Immature natural killer cell (primary cell): ENCODE measurements around the gene ARL6IP1. TPM values are rescaled to one million over a fixed set of nuclear protein-coding genes. Genes with fewer than 3 reads are reported as not detected.
A peak's percentile ranks its signal among the peaks of the same experiment; 100 is the strongest.
"Not testable (repeated sequence)": the region's sequence is repeated elsewhere in the genome, so short reads cannot be mapped to it uniquely, and the experiment has no call there.

Source experiments
- DNase-seq, 3 donors: peaks; one replicate each; pipeline ENCODE4 v3.0.0; 2022; ENCODE audit warnings: mixed read lengths in 1 of 3
- H3K27ac Mint-ChIP-seq, 6 donors: one replicate each; pipeline ENCODE4 v1.8.0; 2020; ENCODE audit warnings: mixed read lengths in 6 of 6, mild to moderate bottlenecking in 5 of 6, inconsistent platforms in 4 of 6, moderate library complexity in 3 of 6
- H3K27me3 Mint-ChIP-seq, 3 donors: one replicate each; pipeline ENCODE4 v1.8.0; 2020 to 2021; ENCODE audit warnings: low read depth in 3 of 3, mild to moderate bottlenecking in 3 of 3, mixed read lengths in 3 of 3, moderate library complexity in 3 of 3, inconsistent platforms in 1 of 3
- H3K36me3 Mint-ChIP-seq, 3 donors: one replicate each; pipeline ENCODE4 v1.8.0; 2020; ENCODE audit warnings: mixed read lengths in 3 of 3, inconsistent platforms in 2 of 3, mild to moderate bottlenecking in 2 of 3
- H3K4me1 Mint-ChIP-seq, 2 donors: one replicate each; pipeline ENCODE4 v1.8.0; 2020; ENCODE audit warnings: inconsistent platforms in 2 of 2, mild to moderate bottlenecking in 2 of 2, mixed read lengths in 2 of 2, moderate library complexity in 1 of 2
- H3K4me3 Mint-ChIP-seq, 5 donors: one replicate each; pipeline ENCODE4 v1.8.0; 2020; ENCODE audit warnings: mild to moderate bottlenecking in 5 of 5, mixed read lengths in 5 of 5, inconsistent platforms in 3 of 5, moderate library complexity in 3 of 5
- H3K9me3 Mint-ChIP-seq, 6 donors: one replicate each; pipeline ENCODE4 v1.8.0; 2020; ENCODE audit warnings: mild to moderate bottlenecking in 6 of 6, mixed read lengths in 6 of 6, inconsistent platforms in 4 of 6, moderate library complexity in 3 of 6
- polyA plus RNA-seq, 3 donors: library from polyadenylated mRNA; unstranded; fragments of 300-500 nt; fragmentation: Illumina TruSeq; gene quantifications; one replicate each; pipeline ENCODE4 v1.2.3, GENCODE V29; 2021

The ARL6IP1 gene
- polyA plus RNA-seq, 3 donors from 2014 or later = 267 to 497 (median 308) TPM

- Mint-ChIP-seq H3K4me1 (peaks cover 53 to 58% of the 10 kb centered on the region in 2 donors), H3K27ac (peak within 1 kb of the TSS; percentile 88 to 97 (median 90)), H3K9me3 (no peaks in the 10 kb centered on the region), H3K4me3 (peak within 1 kb of the TSS; percentile 93 to 99 (median 97)), H3K27me3 (peaks cover 4 to 21% (median 20%) of the 10 kb centered on the region in 3 donors), H3K36me3 (peaks cover 23 to 51% (median 50%) of the 10 kb centered on the region in 3 donors)
- peak; percentile 90 to 93 (median 92) for DNase-seq
Observed at GRCh38 chr16:18789850-18790706, 11.3 kb downstream of the ARL6IP1 start, which contains the start of gene RPS15A. Gene RPS15A (minus strand): TSS chr16:18790334. CDS start chr16:18789113, 1,221 bp downstream.

- DNase-seq = no peak
- H3K4me1 Mint-ChIP-seq = peaks cover 58 to 64% of the 10 kb centered on the region in 2 donors
- H3K4me3 Mint-ChIP-seq = peak overlapping the region; percentile 93 to 99 (median 97)
- peaks cover 27 to 56% (median 56%) of the 10 kb centered on the region in 3 donors for H3K36me3 Mint-ChIP-seq
- H3K27me3 Mint-ChIP-seq = peaks cover 4 to 20% (median 20%) of the 10 kb centered on the region in 3 donors
- no peaks in the 10 kb centered on the region for H3K9me3 Mint-ChIP-seq
- H3K27ac Mint-ChIP-seq = peak overlapping the region; percentile 88 to 97 (median 90)
Observed at GRCh38 chr16:18789515-18789849, 11.9 kb downstream of the ARL6IP1 start.

- Mint-ChIP-seq H3K9me3 (no peaks in the 10 kb centered on the region), H3K4me3 (peak overlapping the region; percentile 93 to 99 (median 97)), H3K27me3 (peaks cover 4 to 20% (median 20%) of the 10 kb centered on the region in 3 donors), H3K36me3 (peaks cover 27 to 54% (median 53%) of the 10 kb centered on the region in 3 donors), H3K27ac (peak overlapping the region; percentile 88 to 97 (median 90)), H3K4me1 (peaks cover 61 to 68% of the 10 kb centered on the region in 2 donors)
- no peak for DNase-seq
Observed at GRCh38 chr16:18788828-18789514, 12.4 kb downstream of the ARL6IP1 start.

GRCh38 chr16:18784917-18785623 is 16.3 kb downstream of the ARL6IP1 start:
- H3K4me3 Mint-ChIP-seq = peak overlapping the region; percentile 12 to 52 (median 24)
- peaks cover 63 to 69% of the 10 kb centered on the region in 2 donors for H3K4me1 Mint-ChIP-seq

GRCh38 chr16:18783430-18784341 is 17.7 kb downstream of the ARL6IP1 start:
- Mint-ChIP-seq H3K4me3 (peak overlapping the region in 1 of 5 donors; percentile 1), H3K27ac (peak overlapping the region; percentile 55 to 80 (median 66)), H3K4me1 (peaks cover 53 to 56% of the 10 kb centered on the region in 2 donors), H3K27me3 (peaks cover 0 to 7% (median 5%) of the 10 kb centered on the region in 3 donors), H3K36me3 (peaks cover 12 to 49% (median 44%) of the 10 kb centered on the region in 3 donors), H3K9me3 (no peaks in the 10 kb centered on the region)
- no peak for DNase-seq

More at GRCh38 chr16:18784917-18785623, 16.3 kb downstream of the ARL6IP1 start:
- H3K27me3 Mint-ChIP-seq = peaks cover 0 to 14% (median 14%) of the 10 kb centered on the region in 3 donors
- H3K36me3 Mint-ChIP-seq = peaks cover 18 to 56% (median 54%) of the 10 kb centered on the region in 3 donors
- peak overlapping the region; percentile 48 to 87 (median 76) for H3K27ac Mint-ChIP-seq
- DNase-seq = no peak
- H3K9me3 Mint-ChIP-seq = no peaks in the 10 kb centered on the region

GRCh38 chr16:18782697-18783429 is 18.5 kb downstream of the ARL6IP1 start:
- no peaks in the 10 kb centered on the region for H3K9me3 Mint-ChIP-seq

GRCh38 chr16:18781232-18781631 is 20.1 kb downstream of the ARL6IP1 start:
- not testable (repeated sequence) for DNase-seq, H3K27me3 Mint-ChIP-seq, H3K4me3 Mint-ChIP-seq, H3K9me3 Mint-ChIP-seq
- peaks cover 4 to 28% (median 26%) of the 10 kb centered on the region in 3 donors for H3K36me3 Mint-ChIP-seq
- H3K4me1 Mint-ChIP-seq = peaks cover 30 to 34% of the 10 kb centered on the region in 2 donors
- H3K27ac Mint-ChIP-seq = peak overlapping the region in 1 of 6 donors; percentile 76

More at GRCh38 chr16:18782697-18783429, 18.5 kb downstream of the ARL6IP1 start:
- peak overlapping the region; percentile 55 to 80 (median 66) for H3K27ac Mint-ChIP-seq
- H3K4me1 Mint-ChIP-seq = peaks cover 45 to 48% of the 10 kb centered on the region in 2 donors
- no peak for DNase-seq
- peaks cover 12 to 41% (median 36%) of the 10 kb centered on the region in 3 donors for H3K36me3 Mint-ChIP-seq
- H3K4me3 Mint-ChIP-seq = peak overlapping the region in 1 of 5 donors; percentile 19
- peaks cover 0 to 5% (median 5%) of the 10 kb centered on the region in 3 donors for H3K27me3 Mint-ChIP-seq

- H3K4me1 Mint-ChIP-seq = peaks cover 24 to 27% of the 10 kb centered on the region in 2 donors
- not testable (repeated sequence) for DNase-seq, H3K4me3 Mint-ChIP-seq, H3K9me3 Mint-ChIP-seq, H3K27me3 Mint-ChIP-seq, H3K27ac Mint-ChIP-seq
- H3K36me3 Mint-ChIP-seq = peaks cover 4 to 21% (median 19%) of the 10 kb centered on the region in 3 donors
Observed at GRCh38 chr16:18780460-18781026, 20.8 kb downstream of the ARL6IP1 start.

- not testable (repeated sequence) for H3K36me3 Mint-ChIP-seq, H3K4me1 Mint-ChIP-seq, H3K27me3 Mint-ChIP-seq, DNase-seq, H3K4me3 Mint-ChIP-seq, H3K9me3 Mint-ChIP-seq
- peak overlapping the region in 1 of 6 donors; percentile 64 for H3K27ac Mint-ChIP-seq
Observed at GRCh38 chr16:18777664-18778063, 23.7 kb downstream of the ARL6IP1 start.

GRCh38 chr16:18776334-18776733 is 25.0 kb downstream of the ARL6IP1 start:
- H3K27ac Mint-ChIP-seq, DNase-seq, H3K9me3 Mint-ChIP-seq, H3K4me1 Mint-ChIP-seq, H3K4me3 Mint-ChIP-seq, H3K27me3 Mint-ChIP-seq, H3K36me3 Mint-ChIP-seq: not testable (repeated sequence)

- H3K27me3 Mint-ChIP-seq, H3K4me1 Mint-ChIP-seq, DNase-seq, H3K36me3 Mint-ChIP-seq, H3K27ac Mint-ChIP-seq, H3K9me3 Mint-ChIP-seq, H3K4me3 Mint-ChIP-seq: not testable (repeated sequence)
Observed at GRCh38 chr16:18774651-18775050, 26.7 kb downstream of the ARL6IP1 start.

- H3K4me3 Mint-ChIP-seq, H3K9me3 Mint-ChIP-seq, DNase-seq, H3K27ac Mint-ChIP-seq, H3K36me3 Mint-ChIP-seq, H3K27me3 Mint-ChIP-seq: not testable (repeated sequence)
- H3K4me1 Mint-ChIP-seq = peaks cover 13 to 16% of the 10 kb centered on the region in 2 donors
Observed at GRCh38 chr16:18772171-18772570, 29.2 kb downstream of the ARL6IP1 start.
